H9 (cell line): ENCODE measurements around the gene RPL37. TPM values are rescaled to one million over a fixed set of nuclear protein-coding genes. Genes with fewer than 3 reads are reported as not detected.
A peak's percentile ranks its signal among the peaks of the same experiment; 100 is the strongest.

Experiments used
- DNase-seq: peaks from one replicate; pipeline ENCODE4 v3.0.0-alpha.2; 2017
- H2AFZ ChIP-seq: one replicate; pipeline ENCODE4 v1.6.1; 2013; ENCODE audit warnings: mild to moderate bottlenecking, low read length, control low read depth, moderate library complexity
- H2AK5ac ChIP-seq: 2 replicates; pipeline ENCODE4 v1.6.1; 2013; ENCODE audit warnings: low read length, control low read depth, mixed read lengths; ENCODE audit not compliant: insufficient read length
- H2BK120ac ChIP-seq: one replicate; pipeline ENCODE4 v1.6.1; 2013; ENCODE audit warnings: low read depth, mild to moderate bottlenecking, low read length, control low read depth, inconsistent platforms; ENCODE audit not compliant: poor library complexity, severe bottlenecking
- H2BK12ac ChIP-seq: 2 replicates; pipeline ENCODE4 v1.6.1; 2013; ENCODE audit warnings: low read length, control low read depth, mixed read lengths, low read depth; ENCODE audit not compliant: insufficient read length
- H2BK15ac ChIP-seq: 2 replicates; pipeline ENCODE4 v1.6.1; 2013; ENCODE audit warnings: low read depth, low read length, control low read depth
- H2BK20ac ChIP-seq: one replicate; pipeline ENCODE4 v1.6.1; 2013; ENCODE audit warnings: low read depth, mild to moderate bottlenecking, low read length, control low read depth, inconsistent platforms; ENCODE audit not compliant: poor library complexity, severe bottlenecking
- H2BK5ac ChIP-seq: 2 replicates; pipeline ENCODE4 v1.6.1; 2013; ENCODE audit warnings: low read length, control low read depth, mixed read lengths; ENCODE audit not compliant: insufficient read length
- H3K14ac ChIP-seq: 2 replicates; pipeline ENCODE4 v1.6.1; 2013; ENCODE audit warnings: low read length, control low read depth; ENCODE audit not compliant: insufficient read depth
- H3K18ac ChIP-seq: 2 replicates; pipeline ENCODE4 v1.6.1; 2013; ENCODE audit warnings: low read depth, mild to moderate bottlenecking, mixed read lengths, low read length, control low read depth; ENCODE audit not compliant: insufficient read length
- H3K23ac ChIP-seq: 2 replicates; pipeline ENCODE4 v1.6.1; 2013; ENCODE audit warnings: low read length, control low read depth, mixed read lengths, low read depth; ENCODE audit not compliant: insufficient read length
- H3K23me2 ChIP-seq: 2 replicates; pipeline ENCODE4 v1.6.1; 2013; ENCODE audit warnings: low read depth, mild to moderate bottlenecking, mixed read lengths, low read length, control low read depth; ENCODE audit not compliant: insufficient read length, poor library complexity, severe bottlenecking
- H3K27ac ChIP-seq: 2 replicates; pipeline ENCODE4 v1.5.1; 2013; ENCODE audit warnings: low read length, control low read depth, mixed read lengths, low read depth; ENCODE audit not compliant: insufficient read length
- H3K27me3 ChIP-seq: 2 replicates; pipeline ENCODE4 v1.6.1; 2013; ENCODE audit warnings: low read length, control low read depth, inconsistent platforms; ENCODE audit not compliant: insufficient read depth
- H3K4ac ChIP-seq: 2 replicates; pipeline ENCODE4 v1.6.1; 2013; ENCODE audit warnings: low read depth, mild to moderate bottlenecking, control low read depth, inconsistent platforms, low read length, moderate library complexity
- H3K4me1 ChIP-seq: 2 replicates; pipeline ENCODE4 v1.6.1; 2013; ENCODE audit warnings: low read length, control low read depth, inconsistent platforms; ENCODE audit not compliant: insufficient read depth
- H3K4me2 ChIP-seq: 2 replicates; pipeline ENCODE4 v1.6.1; 2013; ENCODE audit warnings: low read length, control low read depth, mixed read lengths; ENCODE audit not compliant: insufficient read length, insufficient read depth
- H3K56ac ChIP-seq: 2 replicates; pipeline ENCODE4 v1.6.1; 2013; ENCODE audit warnings: low read depth, mild to moderate bottlenecking, mixed read lengths, low read length, control low read depth; ENCODE audit not compliant: insufficient read length
- H3K79me1 ChIP-seq: 2 replicates; pipeline ENCODE4 v1.6.1; 2013; ENCODE audit warnings: low read depth, mild to moderate bottlenecking, moderate library complexity, low read length, control low read depth, inconsistent platforms; ENCODE audit not compliant: insufficient read depth, poor library complexity, severe bottlenecking
- H3K79me2 ChIP-seq: 2 replicates; pipeline ENCODE4 v1.6.1; 2013; ENCODE audit warnings: low read length, control low read depth, inconsistent platforms; ENCODE audit not compliant: insufficient read depth
- H3K9ac ChIP-seq: 2 replicates; pipeline ENCODE4 v1.6.1; 2013; ENCODE audit warnings: low read length, control low read depth, mixed read lengths; ENCODE audit not compliant: insufficient read length; ENCODE audit errors: extremely low read depth
- H3K9me3 ChIP-seq: one replicate; pipeline ENCODE4 v1.6.1; 2013; ENCODE audit warnings: low read depth, low read length, inconsistent platforms; ENCODE audit not compliant: control insufficient read depth
- H3T11ph ChIP-seq: one replicate; pipeline ENCODE4 v1.6.1; 2013; ENCODE audit warnings: mild to moderate bottlenecking, low read length, control low read depth, inconsistent platforms
- H4K20me1 ChIP-seq: one replicate; pipeline ENCODE4 v1.6.1; 2013; ENCODE audit not compliant: control insufficient read depth, insufficient read length, insufficient read depth
- H4K5ac ChIP-seq: 2 replicates; pipeline ENCODE4 v1.6.1; 2013; ENCODE audit warnings: low read depth, mild to moderate bottlenecking, mixed read lengths, low read length, control low read depth; ENCODE audit not compliant: insufficient read length
- H4K8ac ChIP-seq: replicated peaks from 2 replicates; pipeline ENCODE4 v1.6.1; 2013; ENCODE audit warnings: low read length, control low read depth, mixed read lengths, low read depth; ENCODE audit not compliant: insufficient read length
- H4K91ac ChIP-seq: 2 replicates; pipeline ENCODE4 v1.6.1; 2013; ENCODE audit warnings: low read depth, mild to moderate bottlenecking, moderate library complexity, mixed read lengths, low read length, control low read depth; ENCODE audit not compliant: insufficient read length
- H3K27ac Mint-ChIP-seq, 3 experiments: 2 replicates in 2 of 3; 3 replicates in 1 of 3; pipeline ENCODE4 v1.8.0; 2020 to 2021; ENCODE audit warnings: mixed read lengths in 3 of 3, mild to moderate bottlenecking in 1 of 3, moderate library complexity in 1 of 3
- H3K27me3 Mint-ChIP-seq: 2 replicates; pipeline ENCODE4 v1.8.0; 2021; ENCODE audit warnings: low read depth, mild to moderate bottlenecking, moderate library complexity, mixed read lengths
- H3K36me3 Mint-ChIP-seq, 3 experiments: 2 replicates in 2 of 3; 3 replicates in 1 of 3; pipeline ENCODE4 v1.8.0; 2020 to 2021; ENCODE audit warnings: low read depth in 3 of 3, mixed read lengths in 3 of 3; ENCODE audit not compliant: insufficient read depth in 1 of 3
- H3K4me1 Mint-ChIP-seq, 2 experiments: 2 replicates each; pipeline ENCODE4 v1.8.0; 2020; ENCODE audit warnings: mixed read lengths in 2 of 2
- H3K4me3 Mint-ChIP-seq, 2 experiments: 2 replicates in 1 of 2; 3 replicates in 1 of 2; pipeline ENCODE4 v1.8.0; 2020 to 2021; ENCODE audit warnings: mild to moderate bottlenecking in 2 of 2, mixed read lengths in 2 of 2, moderate library complexity in 1 of 2
- H3K9me3 Mint-ChIP-seq, 2 experiments: 2 replicates in 1 of 2; 3 replicates in 1 of 2; pipeline ENCODE4 v1.8.0; 2020; ENCODE audit warnings: mild to moderate bottlenecking in 2 of 2, mixed read lengths in 2 of 2, moderate library complexity in 1 of 2
- WGBS: extraction: QIAGEN DNeasy Blood & Tissue Kit; methylation state at CpG from one replicate; pipeline ENCODE4 v1.1.7; 2013; ENCODE audit warnings: missing lambda C conversion rate, low lambda C conversion rate, mixed read lengths; ENCODE audit not compliant: insufficient read length; ENCODE audit errors: extremely low coverage; 5-methylcytosine and 5-hydroxymethylcytosine counted together
- total RNA-seq: library from RNA; stranded (reverse); gene quantifications from 2 replicates; pipeline ENCODE4 v1.2.1, GENCODE V29; 2021
- TF ChIP-seq, protein P1 (sequence below): fragments of 200-600 bp; sonication (generic); conservative IDR thresholded peaks from 3 replicates; pipeline ENCODE4 v1.8.0; 2021; ENCODE audit warnings: antibody characterized with exemption, mild to moderate bottlenecking

Gene RPL37
- total RNA-seq, 1 experiment from 2014 or later = 1,735 TPM

- Histone ChIP-seq H2AFZ (peak within 1 kb of the TSS; percentile 90), H3K9ac (peak within 1 kb of the TSS; percentile 97), H3K4me1 (no peaks in the 10 kb centered on the region; the same call in 1 of the 2 replicates), H3K4ac (no peak within 1 kb of the TSS; the same call in 1 of the 2 replicates), H3K18ac (peak within 1 kb of the TSS; percentile 99), H2BK20ac (no peak within 1 kb of the TSS), H4K91ac (no peak within 1 kb of the TSS), H2BK5ac (peak within 1 kb of the TSS; percentile 97), H3K4me2 (peak within 1 kb of the TSS; percentile 83), H3K56ac (peak within 1 kb of the TSS; percentile 70), H3K79me2 (peaks cover 30% of the 10 kb centered on the region; the same call in 1 of the 2 replicates), H4K8ac (no peak within 1 kb of the TSS), H3K27me3 (no peaks in the 10 kb centered on the region), H4K5ac (peak within 1 kb of the TSS; percentile 75), H3K23ac (no peak within 1 kb of the TSS), H4K20me1 (no peaks in the 10 kb centered on the region), H2BK12ac (no peak within 1 kb of the TSS), H2BK120ac (no peak within 1 kb of the TSS), H3K79me1 (no peaks in the 10 kb centered on the region), H3K14ac (peak within 1 kb of the TSS; percentile 100), H3T11ph (no peak within 1 kb of the TSS), H2AK5ac (no peak within 1 kb of the TSS), H3K23me2 (peaks cover 9% of the 10 kb centered on the region), H3K27ac (peak within 1 kb of the TSS; percentile 92), H3K9me3 (no peaks in the 10 kb centered on the region), H2BK15ac (peak within 1 kb of the TSS; percentile 75)
- WGBS = no CpG with 5 or more reads among the region's 70 CpGs
- H3K27ac Mint-ChIP-seq = peak within 1 kb of the TSS; percentile 97 to 98 (median 97)
- peak within 1 kb of the TSS; percentile 90 to 93 for H3K4me3 Mint-ChIP-seq
- DNase-seq = peak; percentile 93
- H3K9me3 Mint-ChIP-seq = peaks cover 0 to 2% of the 10 kb centered on the region in 2 experiments; a peak in 1 of 5 replicates
- TF ChIP-seq, protein P1, sequence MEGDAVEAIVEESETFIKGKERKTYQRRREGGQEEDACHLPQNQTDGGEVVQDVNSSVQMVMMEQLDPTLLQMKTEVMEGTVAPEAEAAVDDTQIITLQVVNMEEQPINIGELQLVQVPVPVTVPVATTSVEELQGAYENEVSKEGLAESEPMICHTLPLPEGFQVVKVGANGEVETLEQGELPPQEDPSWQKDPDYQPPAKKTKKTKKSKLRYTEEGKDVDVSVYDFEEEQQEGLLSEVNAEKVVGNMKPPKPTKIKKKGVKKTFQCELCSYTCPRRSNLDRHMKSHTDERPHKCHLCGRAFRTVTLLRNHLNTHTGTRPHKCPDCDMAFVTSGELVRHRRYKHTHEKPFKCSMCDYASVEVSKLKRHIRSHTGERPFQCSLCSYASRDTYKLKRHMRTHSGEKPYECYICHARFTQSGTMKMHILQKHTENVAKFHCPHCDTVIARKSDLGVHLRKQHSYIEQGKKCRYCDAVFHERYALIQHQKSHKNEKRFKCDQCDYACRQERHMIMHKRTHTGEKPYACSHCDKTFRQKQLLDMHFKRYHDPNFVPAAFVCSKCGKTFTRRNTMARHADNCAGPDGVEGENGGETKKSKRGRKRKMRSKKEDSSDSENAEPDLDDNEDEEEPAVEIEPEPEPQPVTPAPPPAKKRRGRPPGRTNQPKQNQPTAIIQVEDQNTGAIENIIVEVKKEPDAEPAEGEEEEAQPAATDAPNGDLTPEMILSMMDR = peak; percentile 73
- peaks cover 6% of the 10 kb centered on the region; the same call in 1 of the 2 replicates for H3K27me3 Mint-ChIP-seq
- H3K36me3 Mint-ChIP-seq = peaks cover 9 to 17% (median 15%) of the 10 kb centered on the region in 3 experiments
- peaks cover 16 to 32% of the 10 kb centered on the region in 2 experiments for H3K4me1 Mint-ChIP-seq
Observed at GRCh38 chr5:40798012-40798800, 36.8 kb downstream of the RPL37 start, which contains the start of gene PRKAA1. Gene PRKAA1, minus strand, starts transcription at chr5:40798374. Its CDS starts 185 bp downstream, at chr5:40798189.
